Measurements from ENCODE around the gene CLIP1.
A peak's percentile ranks its signal among the peaks of the same experiment; 100 is the strongest.
"Not testable (repeated sequence)": the region's sequence is repeated elsewhere in the genome, so short reads cannot be mapped to it uniquely, and the experiment has no call there.

CLIP1 gene

DNA sequence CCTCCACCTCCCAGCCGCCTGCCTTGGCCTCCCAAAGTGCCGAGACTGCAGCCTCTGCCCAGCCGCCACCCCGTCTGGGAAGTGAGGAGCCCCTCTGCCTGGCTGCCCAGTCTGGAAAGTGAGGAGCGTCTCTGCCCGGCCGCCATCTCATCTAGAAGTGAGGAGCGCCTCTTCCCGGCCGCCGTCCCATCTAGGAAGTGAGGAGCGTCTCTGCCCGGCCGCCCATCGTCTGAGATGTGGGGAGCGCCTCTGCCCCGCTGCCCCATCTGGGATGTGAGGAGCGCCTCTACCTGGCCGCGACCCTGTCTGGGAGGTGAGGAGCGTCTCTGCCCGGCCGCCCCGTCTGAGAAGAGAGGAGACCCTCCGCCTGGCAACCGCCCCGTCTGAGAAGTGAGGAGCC, 65.5 kb downstream of the CLIP1 start:
- DNase-seq (ENCODE audit: low spot score), result not testable (repeated sequence)

DNA sequence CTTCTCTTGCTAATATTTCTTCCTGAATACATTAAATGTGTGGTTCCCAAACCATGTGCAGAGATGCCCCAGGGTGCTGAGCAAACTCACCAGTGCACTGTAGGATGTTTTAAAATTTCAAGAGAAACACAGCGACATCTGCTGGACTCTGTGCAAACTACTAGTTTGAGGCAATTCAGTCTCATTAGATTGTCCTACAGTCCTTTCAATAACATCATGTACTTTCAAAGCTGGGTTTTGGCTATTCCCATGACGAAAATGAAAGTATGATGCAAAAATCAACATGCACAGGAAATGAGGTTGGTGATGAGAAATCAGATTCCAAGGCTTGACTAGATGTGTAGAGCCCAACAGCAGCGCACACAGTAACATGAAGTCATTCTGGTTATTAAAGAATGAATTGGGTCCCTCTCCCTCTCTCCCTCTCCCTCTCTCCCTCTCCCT, 66.3 kb downstream of the CLIP1 start:
- DNase-seq (ENCODE audit: low spot score), result peak; percentile 69

DNA sequence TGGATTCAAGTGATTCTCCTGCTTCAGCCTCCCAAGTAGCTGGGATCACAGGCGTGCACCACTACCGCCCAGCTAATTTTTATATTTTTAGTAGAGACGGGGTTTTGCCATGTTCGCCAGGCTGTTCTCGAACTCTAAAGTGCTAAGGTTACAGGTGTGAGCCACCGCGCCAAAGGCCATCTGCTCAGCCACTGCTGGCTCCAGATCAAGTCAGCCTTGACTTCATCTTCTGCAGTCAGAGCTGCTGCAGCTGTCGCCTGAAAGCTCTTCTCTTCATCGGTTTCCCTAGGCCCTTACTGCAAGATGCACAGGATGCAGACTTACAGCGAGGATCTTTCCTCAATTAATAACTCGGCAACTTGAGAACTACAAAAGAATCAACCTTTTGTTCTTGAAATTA, 66.8 kb downstream of the CLIP1 start:
- peak; percentile 16 for DNase-seq (ENCODE audit: low spot score)

DNA sequence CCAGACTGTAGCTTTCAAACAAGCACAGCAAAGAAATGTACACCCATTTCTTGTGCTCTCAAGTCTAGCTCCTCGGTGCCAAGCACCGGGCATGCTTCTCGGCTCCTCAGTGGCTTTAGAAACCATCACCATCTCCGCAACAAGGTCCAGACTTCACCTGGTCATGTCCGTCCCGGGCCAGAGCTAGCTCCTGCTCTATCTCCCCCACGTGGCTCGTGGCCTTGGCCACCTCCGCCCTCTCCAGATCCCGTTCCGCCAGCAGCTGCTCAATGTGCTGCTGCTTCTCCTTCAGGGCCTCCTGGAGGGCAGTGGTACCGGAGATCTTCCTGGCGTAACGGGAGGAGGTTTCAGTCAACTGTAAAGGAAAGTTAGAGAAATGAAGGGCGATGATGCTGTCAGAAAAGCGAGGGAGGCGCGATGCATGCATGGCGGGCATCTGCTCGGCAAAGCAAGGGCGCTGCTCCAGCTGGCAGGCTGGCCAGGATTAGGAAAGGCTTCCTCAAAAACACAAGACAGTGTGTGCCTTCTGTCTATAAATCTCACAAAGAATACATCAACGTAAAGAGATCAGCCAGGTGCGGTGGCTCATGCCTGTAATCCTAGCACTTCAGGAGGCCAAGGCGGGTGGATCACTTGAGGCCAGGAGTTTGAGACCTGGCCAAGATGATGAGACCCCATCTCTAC, 67.4 kb downstream of the CLIP1 start:
- DNase-seq (ENCODE audit: low spot score), result no peak

DNA sequence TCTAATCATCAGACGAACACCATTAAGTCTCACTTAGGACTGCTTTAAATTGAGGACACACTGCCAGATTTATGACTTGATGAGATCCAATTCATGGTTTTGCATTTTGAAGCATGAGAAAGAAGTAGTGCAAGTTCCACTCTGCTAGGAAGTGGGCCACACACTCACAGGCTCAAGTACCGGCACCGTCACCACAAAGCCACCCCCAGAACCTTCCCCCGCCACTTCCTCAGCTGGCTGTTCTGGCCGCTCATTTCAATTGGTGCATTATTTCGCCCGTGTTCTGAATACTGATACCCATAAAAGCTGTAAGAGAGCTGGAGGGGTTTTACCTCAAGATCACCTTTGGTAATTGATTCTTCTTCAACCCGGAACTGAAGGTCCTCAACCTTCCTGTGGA, 70.1 kb downstream of the CLIP1 start:
- no peak for DNase-seq (ENCODE audit: low spot score)

DNA sequence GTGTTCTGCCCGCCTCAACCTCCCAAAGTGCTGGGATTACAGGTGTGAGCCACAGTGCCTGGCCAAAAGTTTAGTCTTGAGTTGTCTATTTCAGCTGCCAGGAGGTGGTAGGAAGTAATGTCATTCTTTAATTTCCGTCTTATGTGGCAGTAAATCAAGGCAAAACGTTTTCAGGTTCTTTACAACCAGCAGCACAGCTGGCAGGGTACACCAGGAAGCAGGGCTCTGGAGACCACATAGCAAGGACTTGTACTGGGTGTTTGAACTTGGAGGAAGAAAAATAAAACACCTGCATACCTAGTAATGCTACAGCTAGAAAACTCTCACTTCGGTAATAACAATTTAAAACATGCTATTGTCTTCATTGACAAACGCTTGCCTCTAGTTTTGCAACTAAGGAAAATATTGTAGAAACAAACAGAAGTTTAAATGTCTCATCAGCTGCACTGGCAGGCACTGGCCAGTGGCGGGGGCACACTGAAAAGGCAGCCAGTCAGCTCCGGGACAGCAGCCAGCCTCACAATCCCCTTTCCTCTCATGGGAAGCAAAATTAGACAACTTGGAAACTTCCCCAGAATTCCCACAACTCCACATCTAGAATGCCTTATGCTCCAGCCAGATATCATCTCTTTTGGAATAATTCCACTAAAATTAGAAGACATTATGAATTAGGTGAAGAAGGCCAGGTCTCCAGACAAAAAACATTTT, 72.2 kb downstream of the CLIP1 start:
- no peak for DNase-seq (ENCODE audit: low spot score)

DNA sequence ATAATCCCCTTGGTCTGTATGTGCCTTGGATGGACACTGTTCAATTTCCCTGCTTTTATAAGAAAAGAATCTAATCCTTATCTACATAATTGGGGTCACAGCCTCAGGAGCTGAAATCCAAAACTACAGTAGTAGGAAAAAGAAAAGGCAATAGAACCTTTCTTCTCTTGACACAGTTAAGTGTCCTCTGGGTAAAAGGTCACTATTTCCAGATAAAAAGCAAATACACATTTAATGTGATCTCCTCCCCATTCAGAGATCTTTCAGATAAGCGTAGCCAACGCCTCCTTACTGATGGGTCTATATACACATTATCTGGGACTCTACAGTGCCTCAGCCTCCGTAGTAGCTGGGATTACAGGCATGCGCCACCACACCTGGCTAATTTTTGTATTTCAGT, 73.4 kb downstream of the CLIP1 start:
- DNase-seq (ENCODE audit: low spot score), result peak; percentile 26

DNA sequence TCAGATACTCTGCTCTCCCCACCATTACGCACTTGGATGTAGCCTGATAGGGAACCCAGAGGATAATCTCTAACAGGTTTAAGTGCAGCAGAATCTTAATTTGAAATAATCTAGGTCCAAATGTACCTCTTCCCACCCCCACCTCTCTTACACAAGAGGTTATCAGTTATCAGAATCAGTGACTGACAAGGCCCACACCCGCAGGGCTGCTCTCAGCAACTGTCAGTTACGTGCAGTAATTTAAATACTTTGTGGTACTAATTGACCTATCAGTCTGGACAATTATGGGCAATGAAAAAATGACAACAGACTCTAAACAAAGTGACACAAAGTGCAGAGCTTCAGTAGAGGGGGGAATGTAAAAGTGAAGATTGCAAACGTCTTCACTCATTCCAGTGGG, 74.0 kb downstream of the CLIP1 start:
- no peak for DNase-seq (ENCODE audit: low spot score)

DNA sequence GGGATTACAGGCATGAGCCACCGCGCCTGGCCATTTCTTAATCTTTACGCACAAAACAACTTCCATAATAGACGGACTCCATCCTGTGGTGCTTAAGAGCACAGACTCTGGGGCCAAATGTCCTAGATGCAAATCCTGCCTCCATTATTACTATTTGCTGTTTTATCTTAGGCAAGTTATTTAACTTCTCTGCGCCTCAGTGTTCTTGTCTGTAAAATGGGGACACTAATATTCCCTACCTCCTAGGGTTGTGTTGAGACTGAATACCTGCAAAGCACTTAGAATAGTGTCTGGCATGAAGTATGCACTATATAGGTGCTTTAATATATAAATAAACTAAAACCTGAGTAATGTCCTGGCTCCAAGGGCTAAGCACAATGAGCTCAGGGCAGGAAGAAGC, 76.4 kb downstream of the CLIP1 start:
- no peak for DNase-seq (ENCODE audit: low spot score)

DNA sequence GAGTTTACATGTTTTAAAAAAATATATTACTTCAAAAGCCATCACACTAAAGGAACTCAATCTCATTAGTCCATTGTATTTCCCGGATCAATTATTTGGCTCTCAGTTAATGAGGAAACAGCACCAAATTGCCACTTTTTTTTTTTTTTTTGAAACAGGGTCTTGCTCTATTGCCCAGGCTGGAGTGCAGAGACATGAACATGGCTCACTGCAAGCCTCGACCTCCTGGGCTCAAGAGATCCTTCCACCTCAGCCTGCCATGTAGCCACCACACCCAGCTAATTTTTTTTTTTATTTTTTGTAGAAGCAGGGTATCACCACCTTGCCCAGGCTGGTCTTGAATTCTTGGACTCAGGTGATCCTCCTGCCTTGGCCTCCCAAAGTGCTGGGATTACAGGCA, 77.4 kb downstream of the CLIP1 start:
- no peak for DNase-seq (ENCODE audit: low spot score)

DNA sequence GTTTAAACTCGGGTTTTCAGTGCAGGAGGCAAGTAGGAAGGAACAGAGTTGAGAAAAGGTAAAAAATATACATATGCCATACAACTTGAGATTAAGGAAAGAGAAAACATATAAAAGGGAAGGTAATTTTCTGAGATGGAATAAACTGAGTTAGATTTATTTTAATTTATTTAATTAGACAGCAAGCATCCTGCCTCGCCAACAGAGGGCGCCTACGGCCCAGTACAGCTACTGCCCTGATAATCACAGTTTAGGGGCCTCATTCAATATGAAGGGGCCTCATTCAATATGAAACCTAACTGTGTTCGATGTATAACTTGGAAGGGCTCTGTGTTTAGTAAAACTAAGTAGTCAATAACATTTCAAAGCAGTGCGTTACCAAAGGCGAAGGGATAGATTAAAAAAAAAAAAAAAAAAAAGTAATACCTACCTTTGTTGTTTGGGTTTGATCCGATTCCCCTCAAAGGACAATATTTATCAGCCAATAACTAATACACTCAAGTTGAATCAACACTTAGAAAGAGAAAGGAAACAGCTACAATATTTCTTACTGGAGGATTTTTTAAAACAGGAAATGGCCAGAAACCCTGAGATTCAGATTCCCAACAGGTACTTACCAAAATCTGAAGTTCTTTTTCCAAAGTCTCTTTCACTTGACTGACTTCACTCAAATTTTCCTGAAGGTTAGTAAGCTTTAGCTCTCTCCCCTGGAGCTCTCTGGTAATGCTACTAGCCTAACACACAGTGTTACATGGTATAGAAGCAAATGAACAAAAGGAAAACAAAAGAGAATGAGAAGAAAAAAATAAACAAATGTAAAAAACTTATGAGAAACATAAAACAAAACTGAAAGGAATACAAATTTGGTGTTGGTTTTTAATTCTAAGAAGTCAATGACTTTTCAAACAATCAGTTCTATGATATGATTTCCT, 86.2 kb downstream of the CLIP1 start:
- peak; percentile 41 for DNase-seq (ENCODE audit: low spot score)

DNA sequence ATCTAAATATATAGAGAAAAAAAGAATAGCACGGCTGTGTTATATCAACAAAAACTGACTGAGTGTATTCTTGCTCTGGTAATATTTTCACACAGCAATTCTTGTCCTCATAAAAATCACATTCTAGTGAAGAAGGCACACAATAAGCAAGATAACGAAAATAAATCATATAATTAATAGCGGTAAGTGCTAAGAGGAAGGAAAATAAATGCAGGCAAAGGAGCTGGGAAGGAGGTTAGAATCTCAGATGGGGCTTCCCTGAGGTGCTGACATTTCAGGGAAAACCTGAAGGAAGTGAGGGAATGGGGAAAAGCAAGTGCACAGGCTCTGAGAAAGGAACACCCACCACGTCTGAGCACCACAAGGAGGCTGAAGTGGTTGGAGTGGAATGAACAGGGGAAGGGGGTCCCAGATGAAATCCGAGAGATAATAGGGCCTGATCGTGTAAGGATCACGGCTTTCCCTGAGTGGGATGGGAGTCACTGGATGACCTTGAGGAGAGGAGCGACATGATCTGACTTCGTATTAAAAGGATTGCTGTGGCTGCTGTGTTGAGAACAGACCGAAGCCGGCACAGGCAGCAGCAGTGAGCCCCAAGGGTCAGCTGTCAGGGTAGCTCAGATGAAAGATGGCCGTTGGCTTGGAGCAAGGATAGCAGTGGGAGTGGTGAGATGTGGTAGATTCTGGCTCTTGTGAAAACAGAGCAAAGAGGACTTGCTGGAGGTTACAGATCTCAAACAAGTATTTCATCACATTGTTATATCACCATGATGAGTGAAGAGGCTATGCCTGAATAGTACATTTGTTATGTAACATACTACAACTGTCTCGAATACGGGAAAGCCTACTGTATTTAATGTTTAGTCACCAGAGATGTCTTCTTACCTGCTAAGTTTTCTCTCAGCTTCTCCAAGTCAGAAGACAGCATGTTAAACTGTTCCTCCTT, 89.1 kb downstream of the CLIP1 start:
- no peak for DNase-seq (ENCODE audit: low spot score)

DNA sequence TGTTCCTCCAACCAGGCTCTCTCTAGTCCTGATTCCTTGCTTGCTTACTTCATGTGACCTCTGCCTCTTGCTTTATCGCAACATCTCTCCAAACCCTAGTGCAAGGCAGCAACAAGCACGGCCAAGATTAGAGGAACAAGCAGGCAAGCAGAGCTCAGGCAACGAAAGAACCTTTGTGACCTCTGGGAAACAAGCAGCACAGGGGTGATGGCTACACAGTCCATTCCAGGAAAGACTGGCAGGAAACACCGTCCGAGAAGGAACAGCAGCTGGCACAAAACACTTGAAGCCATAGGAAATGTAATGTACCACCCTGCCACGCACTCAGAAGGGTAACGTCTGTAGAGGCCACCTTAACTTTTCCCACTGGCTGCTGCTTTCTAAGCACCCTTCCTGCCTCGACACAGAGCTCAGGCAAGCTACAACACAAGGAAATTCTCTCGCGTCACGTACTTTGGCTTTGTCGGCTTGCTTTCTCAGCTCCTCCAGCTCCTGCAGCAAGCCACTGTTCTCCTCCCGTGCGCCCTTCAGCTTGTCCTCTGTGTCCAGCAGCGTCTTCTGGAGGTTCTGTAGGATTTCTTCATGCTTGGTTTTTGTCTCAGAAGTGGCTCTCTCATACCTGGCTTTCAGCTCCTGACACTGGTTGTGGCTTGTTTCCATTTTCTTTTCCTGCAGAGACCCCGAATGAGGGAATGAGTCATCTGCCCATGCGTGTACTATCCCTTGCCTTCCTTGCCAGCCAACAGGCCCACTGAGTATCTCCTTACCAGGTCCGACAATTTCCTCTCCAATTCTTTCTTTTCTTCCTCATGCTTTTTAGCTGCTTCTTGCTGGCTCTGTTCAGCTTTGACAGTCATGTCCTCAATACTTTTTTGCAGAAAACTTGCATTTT, 94.7 kb downstream of the CLIP1 start:
- no peak for DNase-seq (ENCODE audit: low spot score)

DNA sequence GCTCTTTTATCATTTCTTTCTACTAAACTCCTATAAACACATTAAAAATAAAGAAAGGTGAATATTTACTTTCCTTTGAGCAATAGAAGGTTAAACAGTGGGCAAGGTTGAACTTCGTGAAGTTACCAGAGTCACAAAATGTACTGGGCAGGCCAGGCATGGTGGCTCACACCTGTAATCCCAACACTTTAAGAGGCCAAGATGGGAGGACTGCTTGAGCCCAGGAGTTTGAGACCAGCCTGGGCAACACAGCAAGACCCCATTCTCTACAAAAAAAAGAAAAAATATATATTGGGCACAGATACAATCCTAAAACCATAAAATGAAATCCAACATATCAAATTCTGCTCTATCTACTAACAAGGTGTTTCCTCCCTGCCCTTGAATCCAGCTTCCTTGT, 95.5 kb downstream of the CLIP1 start:
- no peak for DNase-seq (ENCODE audit: low spot score)

DNA sequence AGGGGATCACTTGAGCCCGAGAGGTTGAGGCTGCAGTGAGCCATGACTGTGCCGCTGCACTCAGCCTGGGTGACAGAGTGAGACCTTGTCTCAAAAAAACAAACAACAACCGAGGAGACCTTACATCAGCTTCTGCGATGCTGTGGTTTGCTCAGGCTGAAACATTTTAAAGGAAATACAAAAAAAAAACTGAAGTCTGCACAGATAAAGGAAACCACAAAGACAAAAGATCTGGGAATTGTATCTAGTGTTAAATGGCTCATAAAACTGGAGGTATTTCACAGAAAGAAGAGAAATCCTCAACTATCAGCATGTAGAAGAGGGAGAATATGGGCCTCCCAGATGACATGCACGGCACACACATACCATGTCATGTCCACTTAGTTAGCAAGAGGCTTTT, 95.9 kb downstream of the CLIP1 start:
- DNase-seq (ENCODE audit: low spot score), result no peak

DNA sequence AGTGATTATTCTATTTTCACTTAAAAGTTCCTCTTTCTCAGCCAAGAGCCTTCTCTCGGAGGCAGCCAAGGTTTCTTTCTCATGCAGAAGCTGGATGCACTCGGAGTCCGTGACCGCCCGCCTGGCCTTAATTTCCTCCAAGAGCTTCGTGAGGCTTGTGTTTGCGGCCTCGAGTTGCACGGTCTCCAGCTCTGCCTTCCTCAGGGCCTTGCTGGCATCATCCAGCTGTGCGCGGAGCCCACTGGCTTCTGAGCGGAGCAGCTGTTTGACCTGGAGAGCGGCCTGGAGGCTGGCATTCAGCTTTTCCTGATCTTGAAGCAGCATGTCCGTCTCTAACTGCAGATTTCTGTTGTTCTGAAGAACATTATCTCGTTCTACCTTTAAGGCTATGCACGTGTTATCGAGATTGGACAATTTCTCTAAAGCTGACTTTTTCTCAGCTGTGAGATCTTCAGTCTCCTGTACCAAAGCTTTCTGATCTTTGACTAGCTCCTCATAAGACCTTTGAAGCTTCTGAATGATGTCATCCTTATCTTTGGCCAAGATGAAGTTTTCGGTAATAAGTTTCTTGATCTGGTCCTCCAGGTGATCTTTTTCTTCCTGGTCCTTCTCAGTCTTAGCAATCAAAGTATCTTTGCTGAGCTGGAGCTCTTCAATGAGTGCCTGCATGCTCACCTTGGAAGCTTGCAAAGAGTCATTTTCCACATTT, 99.0 kb downstream of the CLIP1 start:
- no peak for DNase-seq (ENCODE audit: low spot score)

DNA sequence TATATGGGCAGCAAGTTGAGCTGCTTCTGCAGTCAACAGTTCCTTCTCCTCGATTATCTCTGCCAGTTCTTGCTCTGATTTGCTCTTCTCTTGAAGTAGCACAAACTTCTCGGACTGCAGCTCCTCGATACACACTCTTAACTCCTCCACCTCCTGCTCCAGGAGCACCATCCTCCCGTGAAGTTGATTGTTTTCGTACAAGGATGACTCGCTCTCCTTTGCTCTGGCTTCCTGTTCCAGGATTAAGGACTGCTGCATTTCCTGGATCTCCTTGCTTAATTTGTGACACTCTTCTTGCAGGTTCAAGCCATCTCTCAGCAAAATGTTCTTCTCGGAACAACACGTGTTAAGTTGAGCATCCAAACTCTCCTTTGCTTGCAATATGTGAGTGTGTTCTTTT, 100.0 kb downstream of the CLIP1 start:
- DNase-seq (ENCODE audit: low spot score), result no peak

DNA sequence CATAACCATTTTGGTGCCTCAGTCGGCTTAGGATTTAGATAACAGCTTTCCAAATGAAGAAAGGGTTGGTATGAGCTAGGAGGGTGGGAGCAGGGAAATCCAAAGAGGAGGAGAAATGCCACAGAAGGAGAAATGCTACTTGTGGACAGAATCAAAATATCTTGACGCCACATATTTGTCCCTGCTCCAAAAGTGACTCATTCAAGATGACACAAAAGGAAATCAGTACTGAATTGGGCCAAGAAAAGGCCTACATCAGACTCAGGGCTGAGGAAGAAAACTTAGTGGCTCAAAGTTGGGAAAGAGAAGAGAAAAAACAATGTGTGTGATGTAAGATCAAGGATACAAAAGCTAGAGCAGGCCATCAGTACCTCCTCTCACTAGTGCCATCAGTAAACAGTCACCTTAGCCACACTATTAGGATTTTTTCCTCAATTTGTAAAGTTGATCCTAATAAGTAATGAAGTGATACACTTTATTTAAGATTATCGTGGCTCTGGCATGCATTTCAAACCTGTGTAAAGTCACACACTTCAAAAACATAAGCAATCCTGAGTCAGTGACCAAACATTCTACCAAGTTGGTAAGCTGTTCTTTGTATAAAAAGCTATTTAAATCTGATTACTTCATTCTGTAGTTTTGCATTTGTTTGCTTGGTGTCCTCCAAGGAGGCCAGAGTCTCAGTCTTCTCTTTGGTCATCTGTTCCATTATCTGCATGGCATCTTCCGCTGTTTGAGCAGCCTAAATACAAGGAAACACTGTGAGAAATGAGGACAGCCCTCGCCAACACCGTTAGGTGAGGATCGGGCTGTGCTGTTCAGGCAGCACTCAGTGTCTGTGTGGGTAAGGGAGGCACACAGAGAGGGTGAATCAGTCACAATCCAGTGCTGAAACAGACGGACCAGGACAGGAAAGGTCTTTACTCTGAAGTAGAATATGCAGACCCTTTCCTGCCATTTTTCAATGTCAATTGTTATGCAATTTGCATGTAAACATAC, 103.6 kb downstream of the CLIP1 start:
- no peak for DNase-seq (ENCODE audit: low spot score)
